Right atrium auricular region (tissue), 2 donors: ENCODE results near the gene ILDR1. TPM values are rescaled to one million over a fixed set of nuclear protein-coding genes. Genes with fewer than 3 reads are reported as not detected.

ENCODE experiments used
- DNase-seq: peaks from one replicate; pipeline ENCODE4 v3.0.0-alpha.2; 2019; ENCODE audit warnings: low spot score
- H3K27ac ChIP-seq, 2 donors: fragments of 200-600 bp; sonication (generic); 1 replicate in 1 of 2; 2 replicates in 1 of 2; pipeline ENCODE4 v1.5.1; 2016 to 2019
- H3K27me3 ChIP-seq, 2 donors: fragments of 200-600 bp; sonication (generic); one replicate each; pipeline versions ENCODE4 v1.5.1 to v1.6.0; 2017 to 2019
- H3K36me3 ChIP-seq: fragments of 200-600 bp; sonication (generic); one replicate; pipeline ENCODE4 v1.5.1; 2016
- H3K4me1 ChIP-seq, 2 donors: fragments of 200-600 bp; sonication (generic); one replicate each; pipeline versions ENCODE4 v1.5.1 to v1.6.0; 2017 to 2019
- H3K4me3 ChIP-seq, 2 donors: fragments of 200-600 bp; sonication (generic); 1 replicate in 1 of 2; 2 replicates in 1 of 2; pipeline ENCODE4 v1.5.1; 2017 to 2019; ENCODE audit warnings: mild to moderate bottlenecking in 1 of 2, moderate library complexity in 1 of 2
- H3K9me3 ChIP-seq, 2 donors: fragments of 200-600 bp; sonication (generic); one replicate each; pipeline ENCODE4 v1.5.1; 2019
- total RNA-seq, 2 donors: library from RNA; depleted of rRNA; stranded (reverse); fragments of >200 nt; gene quantifications; one replicate each; pipeline ENCODE4 v1.1.0, GENCODE V29; 2016
- TF ChIP-seq, protein P1 (sequence below), 2 donors: fragments of 200-600 bp; sonication (generic); IDR thresholded peaks; one replicate each; pipeline ENCODE4 v1.5.1; 2019; ENCODE audit warnings: antibody characterized with exemption in 2 of 2

ILDR1 gene
- total RNA-seq, 2 donors from 2014 or later: not detected

DNA sequence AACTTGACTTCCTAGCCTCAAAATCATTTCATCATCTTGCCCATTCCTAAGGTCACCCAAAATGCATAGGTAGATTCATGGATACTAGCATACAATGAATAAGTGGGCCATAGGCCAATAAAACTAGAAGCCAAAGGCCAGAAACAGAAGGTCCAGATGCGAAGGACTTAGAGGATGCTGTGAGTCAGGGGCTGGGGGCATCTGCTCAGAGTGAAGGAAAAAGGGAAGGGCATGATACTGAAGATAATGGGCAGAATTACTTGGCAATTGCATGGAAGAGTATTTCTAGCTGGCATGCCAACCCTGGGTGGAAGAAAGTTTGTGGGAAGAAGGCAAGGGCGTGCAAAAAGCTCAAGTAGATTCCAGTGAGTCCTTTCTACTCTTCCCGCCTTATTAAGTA is 27.5 kb downstream of the ILDR1 start:
- DNase-seq: no peak
- Histone ChIP-seq H3K4me1 (peaks cover 0 to 14% of the 10 kb centered on the region in 2 donors), H3K4me3 (no peak overlapping the region), H3K27me3 (no peaks in the 10 kb centered on the region), H3K27ac (no peak overlapping the region), H3K36me3 (no peaks in the 10 kb centered on the region), H3K9me3 (no peaks in the 10 kb centered on the region)
- TF ChIP-seq, protein P1, sequence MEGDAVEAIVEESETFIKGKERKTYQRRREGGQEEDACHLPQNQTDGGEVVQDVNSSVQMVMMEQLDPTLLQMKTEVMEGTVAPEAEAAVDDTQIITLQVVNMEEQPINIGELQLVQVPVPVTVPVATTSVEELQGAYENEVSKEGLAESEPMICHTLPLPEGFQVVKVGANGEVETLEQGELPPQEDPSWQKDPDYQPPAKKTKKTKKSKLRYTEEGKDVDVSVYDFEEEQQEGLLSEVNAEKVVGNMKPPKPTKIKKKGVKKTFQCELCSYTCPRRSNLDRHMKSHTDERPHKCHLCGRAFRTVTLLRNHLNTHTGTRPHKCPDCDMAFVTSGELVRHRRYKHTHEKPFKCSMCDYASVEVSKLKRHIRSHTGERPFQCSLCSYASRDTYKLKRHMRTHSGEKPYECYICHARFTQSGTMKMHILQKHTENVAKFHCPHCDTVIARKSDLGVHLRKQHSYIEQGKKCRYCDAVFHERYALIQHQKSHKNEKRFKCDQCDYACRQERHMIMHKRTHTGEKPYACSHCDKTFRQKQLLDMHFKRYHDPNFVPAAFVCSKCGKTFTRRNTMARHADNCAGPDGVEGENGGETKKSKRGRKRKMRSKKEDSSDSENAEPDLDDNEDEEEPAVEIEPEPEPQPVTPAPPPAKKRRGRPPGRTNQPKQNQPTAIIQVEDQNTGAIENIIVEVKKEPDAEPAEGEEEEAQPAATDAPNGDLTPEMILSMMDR (IDR thresholded peaks at IDR 0.05): no peak

DNA sequence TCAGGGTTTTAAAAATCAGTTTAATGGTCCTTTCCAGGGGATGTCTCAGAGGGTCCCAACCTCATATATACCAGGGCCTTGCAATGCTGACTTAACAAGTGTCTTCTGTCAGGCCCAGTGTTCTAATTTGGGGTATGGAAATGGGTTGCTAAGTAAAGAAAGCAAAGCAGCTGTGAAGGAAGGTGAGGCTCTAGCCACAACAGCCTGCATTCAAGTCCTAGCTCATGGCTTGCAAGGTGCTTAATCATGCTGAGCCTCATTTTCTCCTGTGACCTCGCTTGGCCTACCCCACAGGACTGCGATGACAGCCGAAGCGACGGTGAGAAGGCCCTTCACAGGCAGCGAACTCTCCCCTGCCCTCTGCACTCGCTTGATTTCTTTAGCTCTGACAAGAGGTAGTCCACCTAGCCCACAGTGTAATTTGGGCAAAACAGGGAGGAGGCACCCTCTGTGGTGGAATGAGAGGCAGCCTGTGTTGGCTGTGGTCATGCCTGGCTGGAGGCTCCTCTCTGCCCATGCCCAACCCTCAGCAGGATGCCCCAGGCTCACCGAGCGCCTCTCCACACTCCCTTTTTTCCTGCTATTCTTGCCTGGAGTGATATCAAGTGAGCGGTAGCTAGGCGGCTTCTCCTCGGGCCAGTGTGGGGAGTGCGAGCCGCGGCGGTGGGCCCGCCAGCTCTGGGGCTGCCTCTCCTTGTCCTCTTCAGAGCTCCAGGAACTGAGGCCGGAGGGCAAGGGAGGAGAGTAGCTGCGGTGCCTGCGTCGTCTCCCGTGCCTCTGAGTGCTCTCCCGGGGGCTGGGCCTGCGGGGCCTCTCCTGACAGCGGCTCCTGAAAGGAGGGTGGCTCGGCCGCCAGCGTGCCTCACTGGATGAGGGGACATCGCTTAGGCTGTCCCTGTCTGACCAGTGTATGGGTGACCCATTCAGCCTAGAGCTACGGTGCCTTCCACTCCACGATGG is 29.2 kb downstream of the ILDR1 start:
- H3K4me1 ChIP-seq: peaks cover 0 to 14% of the 10 kb centered on the region in 2 donors
- no peak for DNase-seq
- H3K9me3 ChIP-seq: no peaks in the 10 kb centered on the region
- no peak overlapping the region for H3K27ac ChIP-seq
- no peaks in the 10 kb centered on the region for H3K36me3 ChIP-seq
- TF ChIP-seq, protein P1 (IDR thresholded peaks at IDR 0.05): no peak
- no peaks in the 10 kb centered on the region for H3K27me3 ChIP-seq
- H3K4me3 ChIP-seq: no peak overlapping the region

DNA sequence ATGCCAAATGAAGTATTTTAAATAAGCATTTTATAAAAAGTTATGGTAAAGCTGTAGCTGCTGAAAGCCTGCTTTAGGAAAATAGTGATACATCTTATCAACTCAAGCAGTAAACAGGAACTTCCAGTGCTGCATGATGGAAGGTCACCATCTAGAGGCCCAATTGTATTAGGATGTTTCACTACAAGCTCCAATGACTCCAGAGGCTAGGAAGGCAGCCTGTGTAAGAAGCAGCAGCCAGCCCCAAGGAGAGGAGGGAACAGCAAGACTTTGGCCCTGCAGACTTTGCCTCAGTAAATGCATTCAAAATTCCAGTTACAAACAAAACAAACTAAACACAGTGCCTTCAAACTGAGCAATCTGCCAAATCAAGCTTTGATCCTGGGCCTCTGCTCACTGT is 32.1 kb downstream of the ILDR1 start:
- H3K4me3 ChIP-seq: no peak overlapping the region
- no peak for DNase-seq
- TF ChIP-seq, protein P1 (IDR thresholded peaks at IDR 0.05): peak in 1 of 2 donors; percentile 28
- no peaks in the 10 kb centered on the region for H3K36me3 ChIP-seq
- H3K4me1 ChIP-seq: peaks cover 0 to 3% of the 10 kb centered on the region in 2 donors
- H3K9me3 ChIP-seq: no peaks in the 10 kb centered on the region
- H3K27ac ChIP-seq: no peak overlapping the region
- H3K27me3 ChIP-seq: no peaks in the 10 kb centered on the region

DNA sequence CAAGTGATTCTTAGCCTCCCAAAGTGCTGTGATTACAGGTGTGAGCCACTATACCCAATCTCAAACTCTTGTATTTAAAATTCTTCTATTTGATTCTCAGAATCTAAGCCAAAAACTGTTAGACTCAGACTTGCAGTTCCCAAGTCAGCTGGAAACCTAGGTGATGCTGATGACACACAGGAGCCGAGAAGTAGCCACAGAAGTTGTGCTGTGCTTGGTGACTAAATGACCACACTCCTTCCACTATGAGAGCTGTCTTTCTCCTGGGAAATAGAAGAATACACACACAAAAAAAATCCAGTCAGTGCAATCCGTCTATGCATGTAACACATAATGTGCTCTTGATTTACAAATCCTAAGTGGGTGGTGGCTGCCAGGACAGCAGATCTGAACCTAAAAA is 33.9 kb downstream of the ILDR1 start:
- H3K27ac ChIP-seq: no peak overlapping the region
- TF ChIP-seq, protein P1 (IDR thresholded peaks at IDR 0.05): no peak
- no peaks in the 10 kb centered on the region for H3K4me1 ChIP-seq
- no peak overlapping the region for H3K4me3 ChIP-seq
- H3K36me3 ChIP-seq: no peaks in the 10 kb centered on the region
- H3K27me3 ChIP-seq: no peaks in the 10 kb centered on the region
- peaks cover 0 to 10% of the 10 kb centered on the region in 2 donors for H3K9me3 ChIP-seq
- no peak for DNase-seq

DNA sequence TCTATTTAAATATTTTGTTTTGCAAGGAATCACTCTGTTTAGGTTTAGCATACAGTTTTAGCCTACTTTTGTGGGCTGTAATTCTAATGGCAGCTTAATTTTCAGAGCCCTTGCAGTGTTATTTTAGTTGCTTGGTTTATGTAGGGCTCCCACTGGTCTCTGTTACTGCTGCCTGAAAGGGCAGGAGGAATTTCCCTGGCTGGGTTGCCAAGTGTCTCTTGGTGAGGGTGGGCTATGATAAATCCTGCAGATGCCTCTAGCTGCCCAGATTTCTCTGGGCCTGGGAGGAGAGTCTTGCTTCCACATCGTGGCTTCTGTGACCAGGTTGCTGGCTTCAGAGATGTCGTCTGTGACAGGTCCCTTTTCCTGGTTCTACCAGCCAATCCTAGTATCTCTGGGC is 36.2 kb downstream of the ILDR1 start:
- Histone ChIP-seq H3K36me3 (no peaks in the 10 kb centered on the region), H3K4me3 (no peak overlapping the region), H3K4me1 (no peaks in the 10 kb centered on the region), H3K27ac (no peak overlapping the region), H3K9me3 (peaks cover 0 to 14% of the 10 kb centered on the region in 2 donors), H3K27me3 (no peaks in the 10 kb centered on the region)
- no peak for DNase-seq
- TF ChIP-seq, protein P1 (IDR thresholded peaks at IDR 0.05): no peak
